Nephron (organoid): ENCODE results near the gene LGR6.
"Not testable (repeated sequence)": the region's sequence is repeated elsewhere in the genome, so short reads cannot be mapped to it uniquely, and the experiment has no call there.

Experiments used
- H3K27ac Mint-ChIP-seq, 3 experiments: 2 replicates each; pipeline ENCODE4 v1.8.0; 2020; ENCODE audit warnings: mixed read lengths in 3 of 3, mild to moderate bottlenecking in 2 of 3, moderate library complexity in 1 of 3
- H3K27me3 Mint-ChIP-seq: 2 replicates; pipeline ENCODE4 v1.8.0; 2021; ENCODE audit warnings: low read depth, mild to moderate bottlenecking, moderate library complexity, mixed read lengths
- H3K36me3 Mint-ChIP-seq: 2 replicates; pipeline ENCODE4 v1.8.0; 2020; ENCODE audit warnings: low read depth, mixed read lengths
- H3K4me1 Mint-ChIP-seq: 2 replicates; pipeline ENCODE4 v1.8.0; 2020; ENCODE audit warnings: mixed read lengths
- H3K4me3 Mint-ChIP-seq, 3 experiments: 2 replicates each; pipeline ENCODE4 v1.8.0; 2020; ENCODE audit warnings: mild to moderate bottlenecking in 3 of 3, mixed read lengths in 3 of 3, moderate library complexity in 2 of 3
- H3K9me3 Mint-ChIP-seq: 2 replicates; pipeline ENCODE4 v1.8.0; 2020; ENCODE audit warnings: mixed read lengths
- TF ChIP-seq, protein P1 (sequence below), 3 experiments: fragments of 200-600 bp; sonication (generic); IDR thresholded peaks; one replicate each; pipeline ENCODE4 v1.5.0; 2021; ENCODE audit warnings: antibody characterized with exemption in 3 of 3; ENCODE audit not compliant: unreplicated experiment in 3 of 3

The LGR6 gene

GRCh38 chr1:202254454-202255252, 61.1 kb downstream of the LGR6 start:
- H3K27me3 Mint-ChIP-seq: peaks cover 31% of the 10 kb centered on the region
- H3K36me3 Mint-ChIP-seq: no peaks in the 10 kb centered on the region
- TF ChIP-seq, protein P1, sequence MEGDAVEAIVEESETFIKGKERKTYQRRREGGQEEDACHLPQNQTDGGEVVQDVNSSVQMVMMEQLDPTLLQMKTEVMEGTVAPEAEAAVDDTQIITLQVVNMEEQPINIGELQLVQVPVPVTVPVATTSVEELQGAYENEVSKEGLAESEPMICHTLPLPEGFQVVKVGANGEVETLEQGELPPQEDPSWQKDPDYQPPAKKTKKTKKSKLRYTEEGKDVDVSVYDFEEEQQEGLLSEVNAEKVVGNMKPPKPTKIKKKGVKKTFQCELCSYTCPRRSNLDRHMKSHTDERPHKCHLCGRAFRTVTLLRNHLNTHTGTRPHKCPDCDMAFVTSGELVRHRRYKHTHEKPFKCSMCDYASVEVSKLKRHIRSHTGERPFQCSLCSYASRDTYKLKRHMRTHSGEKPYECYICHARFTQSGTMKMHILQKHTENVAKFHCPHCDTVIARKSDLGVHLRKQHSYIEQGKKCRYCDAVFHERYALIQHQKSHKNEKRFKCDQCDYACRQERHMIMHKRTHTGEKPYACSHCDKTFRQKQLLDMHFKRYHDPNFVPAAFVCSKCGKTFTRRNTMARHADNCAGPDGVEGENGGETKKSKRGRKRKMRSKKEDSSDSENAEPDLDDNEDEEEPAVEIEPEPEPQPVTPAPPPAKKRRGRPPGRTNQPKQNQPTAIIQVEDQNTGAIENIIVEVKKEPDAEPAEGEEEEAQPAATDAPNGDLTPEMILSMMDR (IDR thresholded peaks at IDR 0.05; ENCODE audit: unreplicated experiment in 3 of 3): no peak

DNA sequence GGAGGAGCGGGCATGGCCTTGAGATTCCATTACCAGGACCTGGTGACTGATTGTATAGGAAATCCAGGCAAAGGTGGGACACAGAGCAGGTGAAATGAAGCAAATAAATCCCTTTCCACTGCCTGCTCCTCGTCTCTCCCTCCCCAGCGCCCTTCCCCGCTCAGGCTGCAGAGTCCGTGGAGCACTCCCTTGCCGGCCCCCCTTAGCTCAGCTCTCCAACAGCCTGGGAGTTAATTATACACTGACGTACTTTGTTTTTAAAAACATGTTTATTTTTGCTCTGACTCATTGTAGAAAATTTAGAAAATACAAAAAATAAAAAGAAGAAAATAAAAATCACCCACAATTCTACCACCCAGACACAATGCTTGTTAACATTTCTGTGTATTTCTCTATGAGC, 61.7 kb downstream of the LGR6 start:
- Mint-ChIP-seq H3K9me3 (no peaks in the 10 kb centered on the region), H3K27me3 (peaks cover 36% of the 10 kb centered on the region), H3K4me3 (no peak overlapping the region), H3K36me3 (no peaks in the 10 kb centered on the region), H3K27ac (no peak overlapping the region), H3K4me1 (peaks cover 21% of the 10 kb centered on the region)
- TF ChIP-seq, protein P1 (IDR thresholded peaks at IDR 0.05; ENCODE audit: unreplicated experiment in 3 of 3): no peak

More at GRCh38 chr1:202254454-202255252, 61.1 kb downstream of the LGR6 start:
- no peaks in the 10 kb centered on the region for H3K9me3 Mint-ChIP-seq
- no peak overlapping the region for H3K4me3 Mint-ChIP-seq
- H3K27ac Mint-ChIP-seq: no peak overlapping the region
- peaks cover 27% of the 10 kb centered on the region for H3K4me1 Mint-ChIP-seq

DNA sequence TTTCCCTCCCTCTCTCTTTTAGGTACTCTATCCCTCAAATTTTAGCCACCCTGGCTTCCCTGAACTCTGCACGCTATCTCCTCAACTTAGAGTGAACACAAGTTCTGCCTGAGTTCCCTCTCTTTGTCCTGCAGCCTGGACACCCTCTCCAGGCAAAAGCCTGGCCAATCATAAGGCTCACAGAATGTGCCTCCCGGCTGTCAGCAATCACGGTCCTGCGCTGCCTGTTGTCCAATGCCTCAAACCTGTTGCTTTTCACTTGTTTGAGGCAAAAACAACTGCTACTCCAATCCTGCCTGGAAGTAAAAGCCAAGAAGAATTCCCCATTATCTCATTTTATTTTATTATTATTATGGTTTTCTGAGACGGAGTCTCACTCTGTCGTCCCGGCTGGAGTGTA, 66.1 kb downstream of the LGR6 start:
- H3K9me3 Mint-ChIP-seq: peaks cover 4% of the 10 kb centered on the region
- peaks cover 28% of the 10 kb centered on the region for H3K27me3 Mint-ChIP-seq
- no peak overlapping the region for H3K4me3 Mint-ChIP-seq
- H3K4me1 Mint-ChIP-seq: peaks cover 8% of the 10 kb centered on the region
- H3K36me3 Mint-ChIP-seq: peaks cover 4% of the 10 kb centered on the region
- TF ChIP-seq, protein P1 (IDR thresholded peaks at IDR 0.05; ENCODE audit: unreplicated experiment in 3 of 3): no peak
- H3K27ac Mint-ChIP-seq: no peak overlapping the region

DNA sequence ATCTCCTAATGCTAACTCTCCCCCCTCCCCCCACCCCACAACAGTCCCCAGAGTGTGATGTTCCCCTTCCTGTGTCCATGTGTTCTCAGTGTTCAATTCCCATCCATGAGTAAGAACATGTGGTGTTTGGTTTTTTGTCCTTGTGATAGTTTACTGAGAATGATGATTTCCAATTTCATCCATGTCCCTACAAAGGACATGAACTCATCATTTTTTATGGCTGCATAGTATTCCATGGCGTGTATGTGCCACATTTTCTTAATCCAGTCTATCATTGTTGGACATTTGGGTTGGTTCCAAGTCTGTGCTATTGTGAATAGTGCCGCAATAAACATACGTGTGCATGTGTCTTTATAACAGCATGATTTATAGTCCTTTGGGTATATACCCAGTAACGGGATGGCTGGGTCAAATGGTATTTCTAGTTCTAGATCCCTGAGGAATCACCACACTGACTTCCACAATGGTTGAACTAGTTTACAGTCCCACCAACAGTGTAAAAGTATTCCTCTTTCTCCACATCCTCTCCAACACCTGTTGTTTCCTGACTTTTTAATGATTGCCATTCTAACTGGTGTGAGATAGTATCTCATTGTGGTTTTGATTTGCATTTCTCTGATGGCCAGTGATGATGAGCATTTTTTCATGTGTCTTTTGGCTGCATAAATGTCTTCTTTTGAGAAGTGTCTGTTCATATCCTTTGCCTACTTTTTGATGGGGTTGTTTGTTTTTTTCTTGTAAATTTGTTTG, 67.8 kb downstream of the LGR6 start:
- H3K4me1 Mint-ChIP-seq, H3K9me3 Mint-ChIP-seq, H3K27ac Mint-ChIP-seq, H3K36me3 Mint-ChIP-seq, H3K4me3 Mint-ChIP-seq: not testable (repeated sequence)
- peaks cover 40% of the 10 kb centered on the region for H3K27me3 Mint-ChIP-seq

DNA sequence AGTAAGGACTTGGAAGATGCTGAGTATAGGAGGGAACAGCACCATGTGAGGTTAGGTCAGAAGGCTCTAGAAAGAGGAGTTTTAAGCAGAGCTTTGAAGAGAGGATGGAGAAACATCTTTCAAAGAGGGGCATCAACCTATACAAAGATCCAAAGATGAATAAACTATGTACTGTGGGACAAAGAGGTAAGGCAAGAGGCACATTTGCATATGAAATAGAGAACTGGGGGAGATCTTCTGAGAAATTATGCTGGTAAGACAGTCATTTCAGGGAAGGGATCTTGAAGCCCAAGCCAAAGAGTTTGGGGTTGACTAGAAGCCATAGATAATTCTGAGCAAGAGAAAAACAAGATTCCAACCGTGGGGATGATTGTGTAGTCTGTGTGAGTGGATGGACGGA, 70.0 kb downstream of the LGR6 start:
- H3K27me3 Mint-ChIP-seq: peaks cover 41% of the 10 kb centered on the region
- no peaks in the 10 kb centered on the region for H3K4me1 Mint-ChIP-seq
- TF ChIP-seq, protein P1 (IDR thresholded peaks at IDR 0.05; ENCODE audit: unreplicated experiment in 3 of 3): no peak
- H3K9me3 Mint-ChIP-seq: peaks cover 4% of the 10 kb centered on the region
- H3K36me3 Mint-ChIP-seq: peaks cover 4% of the 10 kb centered on the region
- H3K4me3 Mint-ChIP-seq: no peak overlapping the region
- H3K27ac Mint-ChIP-seq: no peak overlapping the region

GRCh38 chr1:202264300-202264699, 70.7 kb downstream of the LGR6 start:
- Mint-ChIP-seq H3K9me3 (peaks cover 4% of the 10 kb centered on the region), H3K27ac (no peak overlapping the region), H3K4me3 (no peak overlapping the region), H3K4me1 (no peaks in the 10 kb centered on the region), H3K27me3 (peaks cover 47% of the 10 kb centered on the region), H3K36me3 (peaks cover 4% of the 10 kb centered on the region)
- TF ChIP-seq, protein P1 (IDR thresholded peaks at IDR 0.05; ENCODE audit: unreplicated experiment in 3 of 3): no peak
